ENCODE results near the gene HMG20A.
"Not testable (repeated sequence)": the region's sequence is repeated elsewhere in the genome, so short reads cannot be mapped to it uniquely, and the experiment has no call there.

The HMG20A gene

DNA sequence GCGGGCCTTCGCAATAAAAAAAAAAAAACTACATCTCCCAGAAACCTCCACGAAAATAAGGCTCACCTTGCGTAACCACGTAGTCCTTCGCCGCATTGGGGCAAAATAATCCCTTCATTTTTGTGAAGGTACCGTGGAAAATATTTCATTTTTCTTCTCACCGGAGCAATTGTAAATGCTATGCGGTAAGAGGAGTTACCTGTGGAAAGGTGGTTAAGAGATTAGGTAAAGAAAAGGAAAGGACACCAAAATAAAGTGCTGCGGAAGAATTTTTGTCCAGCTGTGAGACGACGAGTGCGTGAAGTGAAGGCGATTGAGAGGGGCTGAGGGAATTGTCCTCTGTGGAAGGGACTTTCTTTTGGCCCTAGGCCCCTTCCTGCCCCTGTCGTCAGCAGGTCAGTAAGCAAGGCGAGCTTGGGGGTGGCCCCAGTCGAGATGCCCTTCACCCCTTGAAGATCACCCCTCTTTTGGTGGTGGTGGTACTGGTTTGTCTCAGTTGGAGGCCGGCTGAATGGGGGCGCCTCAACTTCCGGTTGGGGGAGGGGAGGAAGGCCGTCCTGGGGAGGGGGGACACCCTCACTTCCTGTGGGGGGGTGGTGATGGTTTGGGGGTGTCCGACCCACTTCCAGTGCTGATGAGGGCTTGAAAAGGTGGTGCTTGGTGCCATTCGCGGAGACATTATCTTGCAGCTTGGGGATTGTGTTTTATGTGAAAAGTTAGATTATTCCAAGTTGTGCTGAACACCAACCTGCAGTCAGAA, at the start of gene HMG20A:
TSS of gene HMG20A (plus strand) at position 279 of the 760 bp plus-strand sequence. CDS start 37,520 bp downstream, outside the sequence.
- DNase-seq (ENCODE audit: low spot score), result peak; percentile 63

DNA sequence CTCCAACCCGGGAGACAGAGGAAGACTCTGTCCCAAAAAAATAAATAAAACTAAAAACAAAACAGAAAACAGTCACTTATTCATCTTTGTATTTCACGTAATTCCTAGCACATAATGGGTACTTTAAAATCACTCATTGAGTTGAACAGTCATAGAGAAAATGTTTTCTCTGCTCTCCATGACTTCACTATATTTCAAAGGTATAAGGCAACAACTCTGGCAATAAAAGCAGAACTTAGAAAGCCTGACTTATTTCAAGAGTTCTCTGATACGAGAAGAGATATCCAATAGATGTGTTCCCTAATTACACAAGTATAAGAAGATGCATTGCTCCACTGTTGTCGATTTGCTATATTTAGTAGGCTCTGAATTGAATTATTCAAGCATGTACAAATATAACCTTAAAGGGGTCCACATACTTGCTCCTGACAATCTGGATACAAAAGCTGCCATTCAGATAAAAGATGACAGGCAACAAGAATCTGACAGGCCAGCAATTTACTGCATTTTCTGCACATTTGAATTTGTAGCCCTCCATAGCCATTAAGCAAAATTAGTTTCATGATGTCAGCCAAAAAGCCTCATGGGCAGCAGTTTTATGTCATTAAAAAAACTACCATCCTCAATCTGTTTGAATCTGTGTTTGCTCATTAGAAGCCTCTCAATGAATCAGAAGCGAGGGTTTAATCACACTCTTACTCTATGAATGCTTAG, 48.7 kb upstream of the HMG20A start:
- DNase-seq (ENCODE audit: low spot score), result no peak

DNA sequence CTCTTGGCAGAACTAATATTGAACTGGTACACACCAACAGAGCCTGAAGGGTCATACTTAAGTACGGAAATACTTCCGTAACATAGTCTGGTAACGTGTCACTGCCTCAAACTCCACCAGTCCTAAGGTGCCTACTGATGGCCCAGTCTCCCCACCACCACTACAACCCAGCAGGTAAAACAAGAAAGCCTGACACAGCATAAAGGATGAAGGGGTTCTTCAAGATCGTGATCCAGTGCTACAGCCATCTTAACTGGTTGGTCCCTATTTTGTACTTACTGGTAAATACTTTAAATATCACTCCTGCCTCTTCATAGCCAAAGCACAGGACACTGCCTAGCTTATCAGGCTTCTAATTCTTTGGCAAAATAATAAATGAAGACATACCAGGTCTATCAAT, 47.2 kb upstream of the HMG20A start:
- no peak for DNase-seq (ENCODE audit: low spot score)

DNA sequence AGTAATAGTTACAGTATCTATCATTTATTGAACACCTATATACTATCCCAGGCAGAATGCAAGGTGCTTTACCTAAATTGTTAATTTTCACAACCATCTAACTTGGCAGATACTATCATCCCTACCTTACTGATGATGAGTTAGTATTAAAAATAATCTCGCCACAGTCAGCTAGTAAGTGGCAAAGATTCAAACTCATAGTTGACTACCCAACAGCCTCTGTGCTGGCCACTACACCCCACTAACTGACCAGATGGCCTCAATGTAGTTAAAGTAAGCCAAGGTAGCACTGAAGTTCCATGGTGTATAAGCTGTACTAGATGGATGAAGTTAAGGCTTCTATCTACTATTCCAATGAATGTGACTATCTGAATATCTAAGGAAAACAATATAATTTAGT, 45.6 kb upstream of the HMG20A start:
- no peak for DNase-seq (ENCODE audit: low spot score)

DNA sequence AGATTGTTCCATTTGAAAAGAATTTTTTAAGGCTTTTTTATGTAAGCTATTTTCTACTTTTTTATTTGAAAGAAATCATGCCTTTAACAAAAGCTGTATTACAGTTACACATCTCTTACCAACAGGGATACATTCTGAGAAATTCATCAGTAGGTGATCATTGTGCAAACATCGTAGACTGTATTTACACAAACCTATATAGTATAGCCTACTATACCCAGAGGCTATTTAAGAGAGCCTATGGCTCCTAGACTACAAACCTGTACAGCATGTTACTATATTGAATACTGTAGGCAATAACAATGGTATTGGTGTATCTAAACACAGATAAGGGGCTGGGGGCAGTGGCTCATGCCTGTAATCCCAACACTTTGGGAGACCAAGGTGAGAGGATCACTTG, 43.9 kb upstream of the HMG20A start:
- DNase-seq (ENCODE audit: low spot score), result no peak

DNA sequence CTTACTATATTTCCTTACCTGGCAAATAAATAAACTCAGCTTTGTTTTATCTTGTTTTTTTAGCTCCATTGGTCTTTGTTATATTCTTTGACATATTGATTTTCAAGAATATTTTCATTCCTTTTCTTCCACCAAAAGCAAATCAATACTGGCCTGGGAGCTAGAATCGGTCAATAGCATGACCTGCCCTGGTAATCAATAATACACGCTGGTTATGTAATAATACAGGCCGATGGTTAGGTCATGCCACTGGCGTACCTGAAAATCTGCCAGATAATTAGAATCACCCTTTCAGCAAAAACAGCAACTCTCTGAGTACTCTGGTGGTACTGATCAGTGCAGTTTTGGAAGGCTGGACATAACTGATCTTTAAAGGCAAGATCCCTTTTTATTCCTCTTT, 40.7 kb upstream of the HMG20A start:
- no peak for DNase-seq (ENCODE audit: low spot score)

DNA sequence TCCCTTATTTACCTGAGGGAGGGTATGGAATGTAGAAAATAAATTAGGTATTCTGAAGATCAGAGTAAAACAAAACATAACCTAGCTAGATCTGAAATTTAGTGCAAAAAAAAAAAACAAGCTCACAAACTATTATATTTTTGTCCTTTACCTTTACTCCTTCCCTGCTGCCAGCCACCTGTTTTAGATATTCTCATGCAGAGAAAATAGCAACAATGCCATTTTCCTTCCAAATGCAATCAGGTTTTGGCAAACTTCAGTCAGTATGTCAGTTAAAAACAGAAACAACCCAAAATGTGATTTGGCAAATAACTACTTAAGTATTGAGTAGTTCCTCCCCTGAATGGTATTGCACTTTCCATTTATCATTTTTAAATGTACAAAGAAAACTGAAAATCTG, 36.6 kb upstream of the HMG20A start:
- DNase-seq (ENCODE audit: low spot score), result no peak

DNA sequence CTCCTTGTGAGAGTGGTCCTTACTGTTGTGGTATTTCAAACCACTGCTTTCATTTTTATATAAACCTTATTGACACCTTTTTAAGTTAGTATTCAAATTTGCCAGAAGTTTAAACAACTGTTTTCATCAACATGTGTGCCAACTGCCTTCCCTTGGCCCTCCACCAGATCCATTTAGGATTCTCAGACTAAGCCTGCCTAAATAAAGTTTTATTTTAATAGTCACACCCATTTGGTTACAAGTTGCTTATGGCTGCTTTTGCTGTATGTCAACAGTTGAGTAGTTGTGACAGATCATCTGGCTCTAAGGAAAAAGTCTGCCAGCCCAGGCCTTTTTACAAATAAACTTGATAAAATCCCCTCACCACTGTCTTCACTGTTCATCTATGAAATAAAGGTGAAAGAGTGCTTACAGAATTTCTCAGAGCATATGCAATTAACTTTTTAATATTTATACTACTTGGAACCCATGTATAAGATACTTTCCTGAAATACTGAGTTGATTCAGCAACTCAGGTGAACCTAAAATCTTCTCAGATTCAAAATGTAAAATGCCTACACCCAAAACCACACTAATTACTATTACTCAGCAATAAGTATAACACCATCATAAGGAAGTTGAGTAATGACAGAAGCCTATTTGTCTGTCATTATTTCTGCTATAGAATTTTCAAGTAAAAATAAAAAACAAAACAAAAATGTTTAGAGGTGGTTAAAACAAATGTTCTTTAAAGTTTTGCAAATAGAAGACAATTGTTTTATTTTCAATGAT, 35.9 kb upstream of the HMG20A start:
- DNase-seq (ENCODE audit: low spot score), result peak; percentile 9

DNA sequence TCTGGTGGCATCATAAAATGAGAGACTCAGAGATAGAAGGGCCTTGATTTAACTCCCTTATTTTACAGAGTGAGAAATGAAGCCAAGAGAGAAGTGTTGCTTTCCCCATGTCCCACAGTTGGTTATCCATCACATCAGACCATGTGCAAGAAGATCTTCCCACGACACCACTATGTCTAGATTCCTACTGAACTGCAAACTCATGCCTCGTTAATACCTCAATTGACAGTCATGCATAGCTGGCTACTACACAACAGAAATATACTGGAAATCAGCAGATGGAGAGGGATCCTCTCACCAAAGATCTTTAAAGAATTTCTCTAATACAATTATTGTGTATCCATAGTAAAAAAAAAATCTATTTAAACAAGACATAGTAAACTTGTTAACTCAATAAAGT, 34.1 kb upstream of the HMG20A start:
- DNase-seq (ENCODE audit: low spot score), result no peak

DNA sequence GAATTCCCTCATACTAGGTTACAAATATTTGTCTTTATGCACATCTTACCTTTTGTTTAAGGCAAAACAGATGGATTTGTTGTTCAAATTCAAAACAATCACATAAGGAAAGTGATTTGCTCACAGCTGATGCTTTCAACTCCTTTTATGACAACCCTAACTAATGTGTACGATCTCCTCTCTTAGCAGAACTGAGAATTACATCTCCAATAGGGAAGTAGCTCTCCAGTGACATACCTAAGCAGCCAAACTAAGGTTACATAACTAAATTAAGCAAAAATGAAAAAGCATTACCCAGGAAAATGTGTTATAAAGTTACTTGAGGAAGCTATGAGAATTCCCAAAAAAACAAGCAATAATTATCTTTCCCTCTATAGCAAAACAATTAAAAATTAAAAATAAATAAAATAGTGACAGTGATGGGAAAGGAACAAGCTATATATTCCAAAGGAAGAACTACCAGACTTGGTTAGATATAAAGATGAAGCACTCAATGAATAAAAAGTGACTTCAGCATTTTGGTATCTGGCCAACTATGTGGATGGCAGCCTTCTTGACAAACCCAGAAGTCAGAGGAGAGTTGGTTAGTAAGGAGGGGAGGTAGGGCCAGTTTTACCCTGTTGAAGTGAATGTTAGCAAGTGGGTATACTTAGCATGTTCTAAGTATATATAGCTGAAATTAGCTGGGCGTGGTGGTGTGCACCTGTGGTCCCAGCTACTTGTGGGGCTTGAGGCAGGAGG, 33.2 kb upstream of the HMG20A start:
- no peak for DNase-seq (ENCODE audit: low spot score)

DNA sequence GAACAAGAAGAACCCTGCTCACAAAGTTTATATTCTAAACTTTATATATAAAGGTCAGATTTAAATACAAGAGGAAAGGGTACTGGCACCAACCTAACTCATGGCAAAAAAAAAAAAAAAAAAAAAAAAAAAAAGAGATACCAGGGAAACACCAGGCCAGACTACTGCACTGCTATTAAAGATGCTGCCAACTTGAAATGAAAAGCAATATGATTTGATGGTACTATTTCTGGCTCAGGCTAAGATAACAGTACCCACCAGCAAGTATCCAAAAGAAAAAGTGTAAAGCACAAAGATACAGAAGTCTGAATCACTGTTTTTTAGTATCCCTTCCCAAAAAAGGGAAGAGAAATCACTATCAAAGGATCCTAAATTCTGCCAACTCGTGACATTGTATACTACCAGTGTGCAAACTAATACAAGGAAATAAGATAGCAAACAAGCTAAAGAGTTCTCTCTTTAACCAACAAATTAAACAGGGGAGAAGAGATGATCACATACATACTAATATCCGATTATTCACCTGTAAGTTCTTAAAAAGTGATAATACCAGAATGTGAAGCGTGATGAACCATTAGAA, 29.2 kb upstream of the HMG20A start:
- no peak for DNase-seq (ENCODE audit: low spot score)

DNA sequence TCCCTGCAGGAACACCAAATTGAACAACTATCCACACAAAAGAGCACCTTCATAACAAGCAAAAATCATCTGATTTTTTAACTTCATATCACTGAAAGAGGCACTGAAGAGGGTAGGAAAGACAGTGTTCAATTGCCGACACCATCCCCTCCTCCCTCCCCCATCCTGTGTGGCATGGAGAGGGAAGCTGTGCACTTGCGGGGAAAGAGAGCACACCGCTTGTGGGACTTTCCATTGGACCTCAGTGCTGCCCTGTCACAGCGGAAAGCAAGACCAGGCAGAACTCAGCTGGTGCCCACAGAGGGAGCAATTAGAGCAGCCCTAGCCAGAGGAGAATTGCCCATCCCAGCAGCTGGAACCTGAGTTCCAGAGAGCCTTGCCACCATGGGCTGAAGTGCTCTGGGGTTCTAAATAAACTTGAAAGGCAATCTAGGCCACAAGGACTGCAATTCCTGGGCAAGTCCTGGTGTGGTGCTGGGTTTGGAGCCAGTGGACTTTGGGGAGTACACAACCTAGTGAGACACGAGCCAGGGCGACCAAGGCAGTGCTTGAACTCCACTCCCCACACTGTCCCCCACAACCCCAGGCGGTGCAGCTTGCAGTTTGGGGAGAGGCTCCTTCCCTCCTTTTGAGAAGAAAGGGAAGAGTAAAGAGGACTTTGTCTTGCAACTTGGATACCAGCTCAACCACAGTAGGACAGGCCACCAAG, 27.8 kb upstream of the HMG20A start:
- no peak for DNase-seq (ENCODE audit: low spot score)

DNA sequence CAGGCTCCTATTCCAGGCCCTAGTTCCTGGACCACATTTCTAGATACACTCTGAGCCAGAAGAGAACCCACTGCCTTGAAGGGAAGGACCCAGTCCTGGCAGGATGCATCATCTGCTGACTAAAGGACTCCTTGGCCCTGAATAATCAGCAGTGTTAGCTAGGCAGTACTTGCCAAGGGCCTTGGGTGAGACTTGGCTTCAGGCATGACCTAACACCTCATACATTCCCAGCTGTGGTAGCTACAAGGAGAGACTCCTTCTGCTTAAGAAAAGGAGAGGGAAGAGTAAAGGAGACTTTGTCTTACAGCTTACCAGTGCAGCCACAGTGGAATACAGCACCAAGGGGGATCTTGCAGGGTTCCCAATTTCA, 27.2 kb upstream of the HMG20A start:
- no peak for DNase-seq (ENCODE audit: low spot score)

DNA sequence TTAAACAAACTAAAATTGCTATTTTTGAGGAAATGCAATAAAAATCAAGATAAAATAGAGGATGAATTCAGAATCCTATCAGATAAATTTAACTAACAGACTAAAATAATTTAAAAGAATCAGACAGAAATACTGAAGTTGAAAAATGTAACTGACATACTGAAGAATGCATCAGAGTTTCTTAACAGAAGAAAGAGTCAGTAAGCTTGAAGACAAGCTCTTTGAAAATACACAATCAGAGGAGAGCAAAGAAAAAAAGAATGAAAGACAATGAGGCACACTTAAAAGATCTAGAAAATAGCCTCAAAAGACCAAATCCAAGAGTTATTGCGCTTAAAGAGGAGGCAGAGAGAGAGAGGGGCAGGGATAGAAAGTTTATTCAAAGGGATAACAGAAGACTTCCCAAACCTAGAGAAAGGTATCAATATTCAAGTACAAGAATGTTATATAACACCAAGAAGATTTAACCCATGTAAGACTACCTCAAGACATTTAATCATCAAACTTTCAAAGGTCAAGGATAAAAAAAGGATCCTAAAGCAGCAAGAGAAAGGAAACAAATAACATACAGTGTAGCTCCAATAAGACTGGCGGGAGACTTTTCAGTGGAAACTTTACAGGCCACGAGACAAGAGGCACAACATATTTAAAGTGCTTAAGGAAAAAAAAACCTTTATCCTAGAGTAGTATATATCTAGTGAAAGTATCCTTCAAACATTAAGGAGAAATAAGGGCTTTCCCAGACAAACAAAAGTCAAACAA, 25.5 kb upstream of the HMG20A start:
- DNase-seq (ENCODE audit: low spot score), result no peak

DNA sequence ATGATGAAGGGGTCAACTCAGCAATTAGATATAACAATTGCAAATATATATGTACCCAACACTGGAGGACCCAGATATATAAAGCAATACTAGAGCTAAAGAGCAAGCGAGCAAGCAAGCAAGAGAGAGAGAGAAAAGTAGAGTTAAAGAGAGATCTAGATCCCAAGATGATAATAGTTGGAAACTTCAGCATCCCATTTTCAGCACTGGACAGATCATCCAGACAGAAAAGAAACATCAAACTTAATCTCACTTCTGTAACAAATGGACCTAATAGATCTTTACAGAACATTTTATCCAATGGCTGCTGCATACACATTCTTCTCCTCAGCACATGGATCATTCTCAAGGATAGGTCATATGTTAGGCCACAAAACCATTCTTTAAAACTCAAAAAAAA, 24.0 kb upstream of the HMG20A start:
- no peak for DNase-seq (ENCODE audit: low spot score)

DNA sequence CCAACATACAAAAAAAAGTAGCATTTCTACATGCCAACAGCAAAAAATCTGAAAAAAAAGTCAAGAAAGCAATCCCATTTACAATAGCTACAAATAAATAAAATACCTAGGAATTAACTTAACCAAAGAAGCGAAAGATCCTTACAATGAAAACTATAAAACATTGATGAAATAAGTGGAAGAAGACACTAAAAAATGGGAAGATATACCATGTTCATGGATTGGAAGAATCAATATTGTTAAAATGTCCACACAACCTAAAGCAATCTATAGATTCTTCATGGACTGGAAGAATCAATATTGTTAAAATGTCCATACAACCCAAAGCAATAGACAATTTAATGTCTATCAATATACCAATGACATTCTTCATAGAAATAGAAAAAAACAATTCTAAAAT, 21.8 kb upstream of the HMG20A start:
- DNase-seq (ENCODE audit: low spot score), result no peak

DNA sequence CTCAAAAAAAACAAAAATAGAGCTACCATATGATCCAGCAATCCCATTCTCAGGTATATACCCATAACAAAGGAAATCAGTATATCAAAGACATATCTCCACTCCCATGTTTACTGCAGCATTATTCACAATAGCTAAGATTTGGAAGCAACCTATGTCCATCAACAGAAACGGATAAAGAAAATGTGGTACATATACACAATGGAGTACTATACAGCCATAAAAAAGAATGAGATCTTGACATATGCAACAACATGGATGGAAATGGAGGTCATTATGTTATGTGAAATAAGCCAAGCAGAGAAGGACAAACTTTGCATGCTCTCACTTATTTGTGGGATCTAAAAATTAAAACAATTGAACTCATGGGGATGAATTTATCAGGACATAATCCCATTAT, 20.4 kb upstream of the HMG20A start:
- DNase-seq (ENCODE audit: low spot score), result no peak

DNA sequence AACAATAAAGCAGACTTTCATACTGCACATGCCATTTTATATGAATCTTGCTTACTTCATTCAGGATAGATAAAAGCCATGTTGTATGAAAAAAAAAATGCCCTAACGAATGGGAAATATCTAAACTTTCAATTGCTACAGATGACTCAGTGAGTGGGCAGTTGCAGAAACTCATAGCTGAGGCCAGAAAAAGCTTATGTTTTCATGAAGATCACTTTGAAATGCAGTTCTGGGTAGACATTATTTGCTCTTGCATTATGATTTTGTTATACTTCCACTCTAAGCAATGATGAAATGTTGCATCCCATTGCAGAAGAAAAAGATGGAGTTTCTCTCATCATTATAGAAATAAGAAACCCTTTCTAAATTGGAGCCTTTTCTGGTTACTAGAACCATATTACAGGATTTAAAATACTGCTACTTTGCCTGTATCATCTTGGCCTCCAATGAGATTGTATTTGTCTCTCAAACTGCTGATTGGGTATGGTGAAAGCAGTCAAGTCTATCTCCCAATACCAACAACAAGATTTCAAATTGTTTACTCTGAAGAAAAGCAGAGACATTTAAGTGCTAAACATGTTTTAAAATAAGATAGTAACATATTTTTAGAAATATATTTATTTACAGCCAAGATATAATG, 17.8 kb upstream of the HMG20A start:
- DNase-seq (ENCODE audit: low spot score), result no peak

DNA sequence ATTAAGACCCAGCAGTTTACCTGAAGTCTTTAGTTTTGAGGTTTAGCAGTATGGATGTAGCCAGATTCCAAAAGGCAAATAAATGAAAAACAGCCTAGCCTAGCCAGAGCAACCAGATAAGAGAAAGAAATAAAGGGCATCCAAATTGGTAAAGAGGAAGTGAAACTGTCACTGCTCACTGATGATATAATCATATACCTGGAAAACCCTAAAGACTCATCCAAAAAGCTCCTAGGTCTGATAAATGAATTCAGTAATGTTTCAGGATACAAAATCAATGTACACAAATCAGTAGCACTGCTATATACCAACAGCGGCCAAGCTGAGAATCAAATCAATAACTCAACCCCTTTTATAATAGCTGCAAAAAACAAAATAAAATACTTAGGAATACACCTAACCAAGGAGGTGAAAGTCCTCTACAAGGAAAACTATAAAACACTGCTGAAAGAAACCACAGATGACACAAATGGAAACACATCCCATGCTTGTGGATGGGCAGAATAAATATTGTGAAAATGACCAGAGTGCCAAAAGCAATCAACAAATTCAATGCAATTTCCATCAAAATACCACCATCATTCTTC, 14.4 kb upstream of the HMG20A start:
- DNase-seq (ENCODE audit: low spot score), result not testable (repeated sequence)

DNA sequence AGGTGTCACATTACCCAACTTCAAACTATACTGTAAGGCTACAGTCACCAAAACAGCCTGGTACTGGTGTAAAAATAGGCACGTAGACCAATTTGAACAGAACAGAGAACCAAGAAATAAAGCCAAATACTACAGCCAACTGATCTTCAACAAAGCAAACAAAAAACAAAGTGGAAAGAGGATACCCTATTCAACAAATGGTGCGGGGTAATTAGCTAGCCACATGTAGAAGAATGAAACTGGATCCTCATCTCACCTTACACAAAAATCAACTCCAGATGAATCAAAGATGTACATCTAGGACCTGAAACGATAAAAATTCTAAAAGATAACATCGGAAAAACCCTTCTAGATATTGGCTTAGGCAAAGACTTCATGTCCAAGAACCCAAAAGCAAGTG, 13.8 kb upstream of the HMG20A start:
- no peak for DNase-seq (ENCODE audit: low spot score)
